TTC549 (cell line): ENCODE measurements around the gene FBXL16.

Experiments
- FAIRE-seq: peaks from 2 replicates; lab custom pipeline; 2012; peaks lifted over from hg19 to GRCh38; lab: Jason Lieb, UNC

FBXL16 gene

DNA sequence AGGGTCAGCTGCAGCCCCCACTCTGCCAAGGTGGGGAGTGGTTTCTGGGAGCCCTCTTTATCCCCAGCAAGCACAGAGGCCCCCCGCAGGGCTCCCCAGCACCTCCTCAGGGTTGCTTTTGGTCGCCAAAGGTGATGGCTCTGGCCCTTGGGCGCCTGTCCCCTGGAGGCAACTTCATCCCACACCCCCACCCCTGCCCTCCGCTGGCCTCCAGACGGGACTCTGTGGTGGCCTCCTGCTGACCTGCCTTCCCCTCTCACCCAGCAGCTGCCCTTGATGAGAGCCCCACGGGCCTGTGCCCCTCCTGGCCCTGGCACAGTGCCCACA, 45.5 kb downstream of the FBXL16 start:
- FAIRE-seq = no peak

DNA sequence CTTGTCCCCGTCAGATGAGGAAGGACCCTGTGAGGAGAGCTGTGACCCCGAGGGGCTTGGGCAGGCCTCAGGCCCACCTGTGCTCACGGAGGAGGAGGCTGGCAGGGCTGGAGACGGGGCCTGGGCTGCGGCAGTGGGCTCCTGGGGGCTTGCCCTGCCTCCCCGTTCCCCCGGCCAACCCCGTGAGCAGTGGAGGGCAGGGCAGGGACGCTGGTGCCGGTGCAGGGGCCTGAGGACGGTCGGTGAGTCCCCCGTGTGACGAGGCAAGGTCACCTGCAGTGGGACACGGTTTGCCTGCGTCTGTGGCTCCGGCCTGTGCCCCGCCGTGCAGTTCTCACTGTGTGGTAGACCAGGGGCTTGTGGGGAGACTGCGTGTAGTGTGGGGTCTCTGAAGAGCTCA, 46.0 kb downstream of the FBXL16 start:
- FAIRE-seq = no peak

DNA sequence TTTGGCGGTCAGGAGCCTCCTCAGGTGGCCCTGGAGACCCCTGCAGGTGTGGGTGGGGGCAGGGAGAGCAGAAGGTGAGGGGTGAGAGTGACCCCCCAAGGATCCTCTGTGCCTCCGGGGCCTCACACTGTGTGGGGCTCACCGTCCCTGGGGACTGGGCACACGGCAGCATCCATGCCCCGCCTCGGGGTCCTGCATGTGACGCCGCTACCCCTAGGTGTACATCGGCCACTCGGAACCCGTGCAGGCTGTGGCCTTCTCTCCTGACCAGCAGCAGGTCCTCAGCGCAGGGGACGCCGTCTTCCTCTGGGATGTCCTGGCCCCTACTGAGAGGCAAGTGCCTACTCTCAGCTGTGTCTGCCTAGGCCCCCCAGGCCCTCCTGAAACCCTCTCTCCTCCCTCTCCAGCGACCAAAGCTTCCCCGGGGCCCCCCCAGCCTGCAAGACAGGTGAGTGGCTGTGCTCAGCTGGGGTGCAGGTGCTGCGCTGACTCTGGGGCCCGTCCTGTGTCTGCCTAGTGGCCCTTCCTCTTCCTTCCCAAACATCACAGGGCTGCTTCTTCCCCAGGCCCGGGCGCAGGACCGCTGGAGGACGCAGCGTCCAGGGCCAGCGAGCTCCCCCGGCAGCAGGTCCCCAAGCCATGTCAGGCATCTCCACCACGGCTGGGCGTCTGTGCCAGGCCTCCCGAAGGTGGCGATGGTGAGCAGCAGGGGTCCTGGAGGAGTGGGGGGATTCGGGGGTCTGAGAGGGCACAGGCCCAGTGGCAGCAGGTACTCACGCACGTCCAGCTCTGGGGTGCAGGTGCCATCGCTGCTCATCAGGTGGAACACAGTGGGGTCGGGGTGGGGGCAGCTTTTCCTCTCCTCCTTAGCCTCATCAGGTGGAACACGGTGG, 46.7 kb downstream of the FBXL16 start:
- no peak for FAIRE-seq

DNA sequence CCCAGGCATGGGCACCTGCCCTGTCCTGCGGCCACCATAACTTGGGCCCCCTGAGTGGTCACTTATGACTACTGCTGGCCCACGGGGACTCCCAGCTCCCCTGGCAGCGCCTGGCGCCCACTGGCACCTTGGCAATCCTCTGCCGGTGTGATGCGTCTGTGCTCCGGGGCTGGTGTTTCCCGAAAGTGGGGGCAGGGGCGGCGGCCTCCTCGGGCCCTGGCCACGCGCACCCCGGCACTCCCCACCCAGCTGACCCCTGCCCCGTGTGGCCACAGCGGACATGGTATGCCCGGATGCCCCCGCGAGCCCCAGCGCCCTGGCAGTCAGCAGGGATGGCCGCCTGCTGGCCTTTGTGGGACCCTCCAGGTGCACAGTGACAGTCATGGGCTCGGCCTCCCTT, 48.1 kb downstream of the FBXL16 start:
- no peak for FAIRE-seq

DNA sequence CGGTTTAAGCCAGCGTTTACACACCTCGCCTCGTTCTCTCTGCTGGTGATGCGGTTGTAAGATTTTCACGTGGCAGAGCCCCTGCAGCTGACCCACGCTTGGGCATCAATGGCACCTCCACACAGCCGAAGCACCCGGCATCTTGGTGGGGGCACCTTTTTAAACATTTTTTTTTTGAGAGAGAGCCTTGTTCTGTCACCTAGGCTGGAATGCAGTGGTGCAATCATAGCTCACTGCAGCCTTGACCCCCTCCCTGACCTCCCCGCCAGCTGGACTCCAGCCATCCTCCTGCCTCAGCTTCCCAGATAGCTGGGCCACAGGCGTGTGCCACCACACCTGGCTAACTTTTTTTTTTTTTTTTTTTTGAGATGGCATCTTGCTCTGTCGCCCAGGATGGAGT, 51.6 kb downstream of the FBXL16 start:
- no peak for FAIRE-seq

DNA sequence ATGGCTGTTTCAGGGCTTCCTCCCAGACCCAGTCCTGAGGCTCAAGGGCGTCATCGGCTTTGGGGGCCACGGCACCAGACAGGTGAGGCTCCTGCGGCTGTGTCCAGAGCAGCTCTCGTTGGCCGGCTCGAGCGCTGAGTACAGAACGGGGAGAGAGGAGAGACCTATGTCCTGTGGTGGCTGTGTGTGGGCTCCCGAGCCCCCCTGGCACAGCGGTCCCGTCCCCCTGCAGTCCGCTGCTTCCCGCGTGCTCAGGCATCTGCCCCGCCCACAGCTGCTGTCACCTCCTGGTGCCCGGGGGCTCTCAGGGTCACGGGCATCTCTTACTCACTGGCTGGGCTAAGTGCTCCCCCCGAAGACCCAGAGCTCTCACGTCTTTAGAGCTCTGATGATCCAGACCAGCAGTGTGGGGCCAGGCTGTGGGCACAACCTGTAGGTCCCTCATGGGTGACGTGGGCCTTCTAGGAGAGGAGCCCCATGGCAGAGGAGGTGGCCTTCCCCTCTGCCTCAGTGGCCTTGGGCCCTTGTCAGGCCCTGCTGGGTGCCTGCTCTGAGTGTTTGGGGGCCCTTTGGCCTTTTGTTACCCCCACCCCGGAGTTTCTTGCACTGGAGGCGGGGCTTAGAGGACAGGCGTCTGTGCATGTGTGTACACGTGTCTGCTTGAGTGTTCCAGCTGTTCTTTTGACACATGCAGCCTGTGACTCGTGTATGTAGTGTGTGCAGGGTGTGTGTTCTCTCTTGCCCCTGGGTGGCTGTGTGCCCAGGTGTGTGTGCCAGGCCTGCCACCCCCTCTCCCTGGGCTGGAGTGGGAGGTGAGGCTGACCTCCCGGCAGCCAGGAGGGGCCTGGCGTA, 52.9 kb downstream of the FBXL16 start:
- FAIRE-seq = no peak

- FAIRE-seq = no peak
Observed at GRCh38 chr16:651844-652243, 53.8 kb downstream of the FBXL16 start.

- no peak for FAIRE-seq
Observed at GRCh38 chr16:649631-650030, 56.0 kb downstream of the FBXL16 start.

- no peak for FAIRE-seq
Observed at GRCh38 chr16:648781-649589, 56.6 kb downstream of the FBXL16 start, which contains the start of gene WDR90. Gene WDR90, plus strand, starts transcription at chr16:649365. Its CDS starts 52 bp downstream, at chr16:649417.

GRCh38 chr16:648071-648780, 57.4 kb downstream of the FBXL16 start:
- no peak for FAIRE-seq

DNA sequence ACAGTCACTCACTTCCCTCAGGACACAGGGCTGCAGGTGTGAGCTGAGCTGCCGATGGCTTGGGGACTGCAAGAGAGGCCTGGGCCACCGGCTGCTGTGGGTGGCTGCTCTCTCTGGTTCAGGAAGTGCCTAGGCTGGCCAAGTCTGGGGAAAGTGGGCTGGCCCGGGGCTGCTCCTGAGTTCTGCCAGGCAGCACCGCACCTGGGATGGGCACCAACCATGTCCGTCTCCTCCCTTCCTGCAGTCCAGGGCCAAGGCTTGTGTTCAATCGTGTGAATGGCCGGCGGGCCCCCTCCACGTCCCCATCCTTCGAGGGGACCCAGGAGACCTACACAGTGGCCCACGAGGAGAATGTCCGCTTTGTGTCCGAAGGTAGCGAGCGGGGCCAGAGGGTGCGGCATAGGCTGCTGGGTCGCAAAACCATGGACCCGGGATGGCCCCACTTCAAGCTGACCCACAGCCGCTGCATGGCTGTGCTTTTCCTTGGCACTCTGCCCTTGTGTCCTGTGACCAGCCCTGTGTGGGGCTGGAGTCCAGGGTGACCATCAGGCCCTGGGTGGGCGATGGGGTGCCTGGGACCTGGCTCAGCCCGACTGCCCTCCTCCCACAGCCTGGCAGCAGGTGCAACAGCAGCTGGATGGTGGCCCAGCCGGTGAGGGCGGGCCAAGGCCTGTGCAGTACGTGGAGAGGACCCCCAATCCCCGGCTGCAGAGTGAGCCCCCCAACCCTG, 58.3 kb downstream of the FBXL16 start:
- no peak for FAIRE-seq

- FAIRE-seq = no peak
Observed at GRCh38 chr16:646679-647172, 58.9 kb downstream of the FBXL16 start.

GRCh38 chr16:645852-646678, 59.5 kb downstream of the FBXL16 start:
- FAIRE-seq = no peak

DNA sequence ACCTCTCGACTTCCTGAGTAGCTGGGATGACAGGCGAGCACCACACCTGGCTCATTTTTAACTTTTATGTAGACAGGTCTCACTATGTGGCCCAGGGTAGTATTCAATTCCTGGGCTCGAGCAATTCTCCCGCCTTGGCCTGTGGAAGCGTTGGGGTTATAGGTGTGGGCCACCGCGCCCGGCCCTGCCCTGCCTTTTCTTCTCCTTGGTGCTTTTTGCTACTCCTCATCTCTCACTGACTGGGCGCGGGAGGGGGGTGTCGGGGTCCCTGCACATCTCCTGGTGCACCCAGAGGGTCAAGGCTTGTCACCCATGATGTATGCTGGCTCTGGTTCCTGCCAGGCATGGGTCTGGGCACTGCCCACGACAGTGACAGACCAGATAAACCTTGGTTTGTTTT, 61.0 kb downstream of the FBXL16 start:
- FAIRE-seq = no peak

DNA sequence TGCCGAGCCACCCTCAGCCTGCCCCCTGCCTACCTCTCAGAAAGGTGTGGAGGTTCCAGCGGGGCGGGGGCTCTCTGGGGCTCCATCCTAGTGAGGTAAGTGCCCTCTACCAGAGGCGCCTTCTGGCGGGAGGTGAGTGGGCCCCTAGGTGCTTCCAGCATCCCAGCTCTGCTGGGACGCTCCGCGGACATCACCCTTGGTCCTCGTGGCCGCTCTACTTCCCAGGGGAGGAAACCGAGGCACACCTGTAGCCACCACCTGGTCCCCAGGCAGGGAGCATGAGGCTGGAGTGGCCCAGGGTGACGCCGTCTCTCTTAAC, 62.6 kb downstream of the FBXL16 start:
- FAIRE-seq = no peak
